ENCODE results near the gene KIRREL3.

GRCh38 chr11:126611438-126611837 lies 389.1 kb downstream of the KIRREL3 start:
- TF ChIP-seq, protein P1, sequence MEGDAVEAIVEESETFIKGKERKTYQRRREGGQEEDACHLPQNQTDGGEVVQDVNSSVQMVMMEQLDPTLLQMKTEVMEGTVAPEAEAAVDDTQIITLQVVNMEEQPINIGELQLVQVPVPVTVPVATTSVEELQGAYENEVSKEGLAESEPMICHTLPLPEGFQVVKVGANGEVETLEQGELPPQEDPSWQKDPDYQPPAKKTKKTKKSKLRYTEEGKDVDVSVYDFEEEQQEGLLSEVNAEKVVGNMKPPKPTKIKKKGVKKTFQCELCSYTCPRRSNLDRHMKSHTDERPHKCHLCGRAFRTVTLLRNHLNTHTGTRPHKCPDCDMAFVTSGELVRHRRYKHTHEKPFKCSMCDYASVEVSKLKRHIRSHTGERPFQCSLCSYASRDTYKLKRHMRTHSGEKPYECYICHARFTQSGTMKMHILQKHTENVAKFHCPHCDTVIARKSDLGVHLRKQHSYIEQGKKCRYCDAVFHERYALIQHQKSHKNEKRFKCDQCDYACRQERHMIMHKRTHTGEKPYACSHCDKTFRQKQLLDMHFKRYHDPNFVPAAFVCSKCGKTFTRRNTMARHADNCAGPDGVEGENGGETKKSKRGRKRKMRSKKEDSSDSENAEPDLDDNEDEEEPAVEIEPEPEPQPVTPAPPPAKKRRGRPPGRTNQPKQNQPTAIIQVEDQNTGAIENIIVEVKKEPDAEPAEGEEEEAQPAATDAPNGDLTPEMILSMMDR (IDR thresholded peaks at IDR 0.05; ENCODE audit: insufficient read depth, low read length, poor library complexity, severe bottlenecking): no peak
- TF ChIP-seq EZH2phosphoT487 (conservative IDR thresholded peaks at IDR 0.05; ENCODE audit: low read length): no peak

All from SU-DHL-6 (cell line).